HFF-Myc (cell line): ENCODE data around the gene PLCB3.

Experiments used
- DNase-seq: peaks from one replicate; pipeline ENCODE4 v3.0.0-alpha.2; 2011; ENCODE audit warnings: low read depth; ENCODE audit errors: extremely low read depth
- H3K4me3 ChIP-seq: replicated peaks from 2 replicates; pipeline ENCODE4 v1.5.1; 2011; ENCODE audit warnings: low read depth, mild to moderate bottlenecking, control low read depth, low read length
- TF ChIP-seq, protein P1 (sequence below): IDR thresholded peaks from 2 replicates; pipeline ENCODE4 v1.5.1; 2012; ENCODE audit warnings: mild to moderate bottlenecking, low read depth, low read length, control low read depth; ENCODE audit errors: missing control alignments

Gene PLCB3

DNA sequence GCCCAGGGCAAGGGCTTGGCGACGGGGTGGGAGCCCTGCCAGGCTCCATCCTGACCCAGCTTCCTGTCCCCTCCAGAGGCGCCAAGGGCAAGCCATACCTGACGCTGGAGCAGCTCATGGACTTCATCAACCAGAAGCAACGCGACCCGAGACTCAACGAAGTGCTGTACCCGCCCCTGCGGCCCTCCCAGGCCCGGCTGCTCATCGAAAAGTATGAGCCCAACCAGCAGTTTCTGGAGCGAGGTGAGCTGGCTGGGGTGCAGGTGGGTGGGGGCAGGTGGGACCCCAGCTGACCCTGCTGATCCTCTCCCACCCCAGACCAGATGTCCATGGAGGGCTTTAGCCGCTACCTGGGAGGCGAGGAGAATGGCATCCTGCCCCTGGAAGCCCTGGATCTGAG, 5.0 kb downstream of the PLCB3 start:
- TF ChIP-seq, protein P1, sequence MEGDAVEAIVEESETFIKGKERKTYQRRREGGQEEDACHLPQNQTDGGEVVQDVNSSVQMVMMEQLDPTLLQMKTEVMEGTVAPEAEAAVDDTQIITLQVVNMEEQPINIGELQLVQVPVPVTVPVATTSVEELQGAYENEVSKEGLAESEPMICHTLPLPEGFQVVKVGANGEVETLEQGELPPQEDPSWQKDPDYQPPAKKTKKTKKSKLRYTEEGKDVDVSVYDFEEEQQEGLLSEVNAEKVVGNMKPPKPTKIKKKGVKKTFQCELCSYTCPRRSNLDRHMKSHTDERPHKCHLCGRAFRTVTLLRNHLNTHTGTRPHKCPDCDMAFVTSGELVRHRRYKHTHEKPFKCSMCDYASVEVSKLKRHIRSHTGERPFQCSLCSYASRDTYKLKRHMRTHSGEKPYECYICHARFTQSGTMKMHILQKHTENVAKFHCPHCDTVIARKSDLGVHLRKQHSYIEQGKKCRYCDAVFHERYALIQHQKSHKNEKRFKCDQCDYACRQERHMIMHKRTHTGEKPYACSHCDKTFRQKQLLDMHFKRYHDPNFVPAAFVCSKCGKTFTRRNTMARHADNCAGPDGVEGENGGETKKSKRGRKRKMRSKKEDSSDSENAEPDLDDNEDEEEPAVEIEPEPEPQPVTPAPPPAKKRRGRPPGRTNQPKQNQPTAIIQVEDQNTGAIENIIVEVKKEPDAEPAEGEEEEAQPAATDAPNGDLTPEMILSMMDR, result no peak
- no peak for DNase-seq
- H3K4me3 ChIP-seq, result no peak overlapping the region

DNA sequence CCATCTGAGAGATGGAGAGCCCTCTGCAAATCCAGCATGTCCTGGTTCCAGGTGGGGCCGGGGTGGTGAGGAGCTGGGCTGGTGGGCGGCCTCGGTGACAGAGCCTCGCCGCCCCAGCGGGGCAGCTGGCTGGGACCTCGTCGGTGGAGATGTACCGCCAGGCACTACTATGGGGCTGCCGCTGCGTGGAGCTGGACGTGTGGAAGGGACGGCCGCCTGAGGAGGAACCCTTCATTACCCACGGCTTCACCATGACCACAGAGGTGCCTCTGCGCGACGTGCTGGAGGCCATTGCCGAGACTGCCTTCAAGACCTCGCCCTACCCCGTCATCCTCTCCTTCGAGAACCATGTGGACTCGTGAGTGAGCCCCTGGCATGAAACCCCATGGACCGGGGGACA, 7.0 kb downstream of the PLCB3 start:
- H3K4me3 ChIP-seq, result no peak overlapping the region
- TF ChIP-seq, protein P1, result no peak
- no peak for DNase-seq

DNA sequence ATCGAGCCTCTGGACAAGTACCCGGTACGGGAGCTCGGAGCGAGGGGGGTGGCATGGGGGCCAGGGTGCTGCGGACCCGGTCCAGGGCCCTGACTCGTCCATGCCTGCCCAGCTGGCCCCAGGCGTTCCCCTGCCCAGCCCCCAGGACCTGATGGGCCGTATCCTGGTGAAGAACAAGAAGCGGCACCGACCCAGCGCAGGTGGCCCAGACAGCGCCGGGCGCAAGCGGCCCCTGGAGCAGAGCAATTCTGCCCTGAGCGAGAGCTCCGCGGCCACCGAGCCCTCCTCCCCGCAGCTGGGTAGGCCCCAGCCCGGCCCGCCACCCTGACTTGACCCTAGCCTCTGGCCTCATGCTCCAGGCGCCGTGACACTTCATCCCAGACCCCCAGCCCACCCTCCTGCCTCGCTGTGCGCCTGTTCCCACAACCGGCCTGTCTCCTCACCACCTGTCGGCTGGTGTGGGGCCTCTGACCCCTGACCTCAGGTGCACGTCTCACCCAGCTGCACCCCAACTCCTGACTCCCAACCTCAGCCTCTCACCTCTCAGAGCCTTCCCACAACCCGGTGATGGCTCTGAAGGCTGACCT, 7.7 kb downstream of the PLCB3 start:
- H3K4me3 ChIP-seq, result no peak overlapping the region
- no peak for DNase-seq
- TF ChIP-seq, protein P1, result no peak

DNA sequence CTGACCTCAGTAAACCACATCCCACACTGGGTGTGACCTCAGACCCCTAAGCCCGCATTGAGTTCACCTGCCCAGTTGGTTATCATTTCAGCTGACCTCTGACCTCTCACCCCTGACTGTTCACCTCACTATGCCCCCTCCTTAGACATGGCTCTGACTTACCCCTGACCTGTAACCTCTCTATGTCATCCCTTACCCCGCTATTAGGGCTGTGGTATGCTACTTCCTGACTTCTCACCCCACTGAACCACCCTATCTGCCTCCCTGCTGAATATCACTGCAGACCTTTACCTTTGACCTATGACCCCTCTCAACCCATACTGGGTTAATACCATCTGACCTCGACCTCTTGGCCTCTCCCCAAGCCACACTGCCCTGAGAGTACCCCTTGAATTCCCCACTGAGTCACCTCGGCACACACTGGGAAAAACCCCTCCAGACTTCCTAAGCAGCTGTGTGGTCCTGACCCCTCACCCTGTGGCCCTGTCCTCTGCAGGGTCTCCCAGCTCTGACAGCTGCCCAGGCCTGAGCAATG, 8.3 kb downstream of the PLCB3 start:
- H3K4me3 ChIP-seq, result no peak overlapping the region
- TF ChIP-seq, protein P1, result no peak
- no peak for DNase-seq

DNA sequence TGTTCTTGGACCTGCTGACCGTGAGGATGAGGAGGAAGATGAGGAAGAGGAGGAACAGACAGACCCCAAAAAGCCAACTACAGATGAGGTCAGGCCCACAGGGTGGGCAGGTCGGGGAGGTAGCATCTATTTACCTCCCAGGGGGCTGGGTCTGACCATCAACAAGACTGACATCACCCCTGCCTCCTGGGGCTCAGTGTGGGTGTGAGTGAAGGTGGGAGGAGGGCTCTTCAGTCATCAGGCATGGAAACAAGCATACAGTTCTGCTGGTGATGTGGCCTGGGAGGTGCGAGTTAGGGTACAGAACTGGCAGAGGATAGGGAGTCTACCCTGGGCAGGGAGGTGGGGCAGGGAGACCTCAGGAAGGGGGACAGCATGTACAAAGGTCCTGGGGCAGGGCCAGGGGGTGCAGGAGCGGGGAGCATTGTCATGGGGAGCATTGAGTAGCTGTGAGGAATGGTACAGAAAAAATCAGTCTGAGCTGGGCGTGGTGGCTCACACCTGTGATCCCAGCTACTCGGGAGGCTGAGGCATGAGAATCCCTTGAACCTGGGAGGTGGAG, 8.9 kb downstream of the PLCB3 start:
- DNase-seq, result no peak
- H3K4me3 ChIP-seq, result no peak overlapping the region

DNA sequence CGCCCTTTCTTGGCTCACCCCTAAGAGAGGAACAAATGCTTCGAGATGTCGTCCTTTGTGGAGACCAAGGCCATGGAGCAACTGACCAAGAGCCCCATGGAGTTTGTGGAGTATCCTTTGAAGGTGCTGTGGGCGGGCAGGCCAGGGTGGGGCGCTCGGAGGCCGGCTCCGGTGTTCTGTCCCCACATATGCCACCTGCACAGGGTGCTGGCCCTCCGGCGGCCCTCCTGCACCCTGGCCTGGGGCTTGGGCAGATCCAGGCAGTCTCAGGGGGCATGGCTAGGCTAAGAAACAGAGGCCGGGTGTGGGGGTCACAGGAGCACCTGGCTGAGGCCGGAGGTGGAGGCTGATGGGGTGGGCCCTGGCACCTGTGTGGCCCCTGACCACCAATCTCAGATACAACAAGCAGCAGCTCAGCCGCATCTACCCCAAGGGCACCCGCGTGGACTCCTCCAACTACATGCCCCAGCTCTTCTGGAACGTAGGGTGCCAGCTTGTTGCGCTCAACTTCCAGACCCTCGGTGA, 10.3 kb downstream of the PLCB3 start:
- DNase-seq, result no peak
- no peak overlapping the region for H3K4me3 ChIP-seq
- TF ChIP-seq, protein P1, result no peak

More for the DNA sequence above, 8.9 kb downstream of the PLCB3 start:
- TF ChIP-seq, protein P1, result no peak
